Measurements from ENCODE around the gene TMEM108.

TMEM108 gene

GRCh38 chr3:133018921-133019320, 19.3 kb upstream of the TMEM108 start:
- H4K8ac ChIP-seq (ENCODE audit: low read depth, low read length): no peak overlapping the region
- H3K4me1 ChIP-seq (ENCODE audit: control insufficient read depth in 1 of 2, insufficient read depth in 2 of 2, low read length in 2 of 2): no peaks in the 10 kb centered on the region
- no peak overlapping the region for H4K91ac ChIP-seq (ENCODE audit: low read depth, low read length)
- no CpG with 5 or more reads among the region's 3 CpGs for WGBS (ENCODE audit: extremely low coverage, insufficient coverage, insufficient read length)
- no peak overlapping the region for H3K14ac ChIP-seq (ENCODE audit: low read length)
- no peak overlapping the region for H3K4me2 ChIP-seq (ENCODE audit: low read length)
- H2AK5ac ChIP-seq (ENCODE audit: low read length): no peak overlapping the region
- H3K27ac ChIP-seq (ENCODE audit: low read depth, low read length): no peak overlapping the region
- H3K4me3 ChIP-seq (ENCODE audit: low read depth, low read length): no peak overlapping the region
- no peak overlapping the region for H3K23ac ChIP-seq (ENCODE audit: low read length)
- H3K4ac ChIP-seq (ENCODE audit: low read depth, low read length): no peak overlapping the region
- H3K79me2 ChIP-seq (ENCODE audit: control insufficient read depth, insufficient read depth, low read length, poor library complexity): no peaks in the 10 kb centered on the region
- no peak overlapping the region for H2BK5ac ChIP-seq (ENCODE audit: low read depth, low read length, poor library complexity)
- H2AFZ ChIP-seq (ENCODE audit: insufficient read depth, low read length, poor library complexity): no peak overlapping the region
- H4K12ac ChIP-seq (ENCODE audit: low read depth, low read length): no peak overlapping the region
- no peak overlapping the region for H2BK12ac ChIP-seq (ENCODE audit: low read length)
- H3K18ac ChIP-seq (ENCODE audit: low read length): no peak overlapping the region
- no peak overlapping the region for H2BK120ac ChIP-seq (ENCODE audit: insufficient read depth, low read length, poor library complexity)
- no peak overlapping the region for H3K9ac ChIP-seq (ENCODE audit: low read length)
- peaks cover 3% of the 10 kb centered on the region for H3K9me3 ChIP-seq (ENCODE audit: insufficient read depth, low read depth, low read length)
- H3K27me3 ChIP-seq (ENCODE audit: insufficient read depth, low read length): no peaks in the 10 kb centered on the region
- H3K36me3 ChIP-seq (ENCODE audit: control insufficient read depth in 1 of 2, insufficient read depth in 2 of 2, low read length in 2 of 2): no peaks in the 10 kb centered on the region
- DNase-seq: no peak
- no peaks in the 10 kb centered on the region for H3K79me1 ChIP-seq (ENCODE audit: low read length)

- no peak overlapping the region for H2BK5ac ChIP-seq (ENCODE audit: low read depth, low read length, poor library complexity)
- no peak overlapping the region for H3K4ac ChIP-seq (ENCODE audit: low read depth, low read length)
- no peak overlapping the region for H3K23ac ChIP-seq (ENCODE audit: low read length)
- H3K18ac ChIP-seq (ENCODE audit: low read length): no peak overlapping the region
- peaks cover 3% of the 10 kb centered on the region for H3K9me3 ChIP-seq (ENCODE audit: insufficient read depth, low read depth, low read length)
- no peak overlapping the region for H2BK12ac ChIP-seq (ENCODE audit: low read length)
- no peak overlapping the region for H3K27ac ChIP-seq (ENCODE audit: low read depth, low read length)
- no CpG with 5 or more reads among the region's 2 CpGs for WGBS (ENCODE audit: extremely low coverage, insufficient coverage, insufficient read length)
- no peak overlapping the region for H2BK120ac ChIP-seq (ENCODE audit: insufficient read depth, low read length, poor library complexity)
- H3K79me1 ChIP-seq (ENCODE audit: low read length): no peaks in the 10 kb centered on the region
- H3K36me3 ChIP-seq (ENCODE audit: control insufficient read depth in 1 of 2, insufficient read depth in 2 of 2, low read length in 2 of 2): no peaks in the 10 kb centered on the region
- no peaks in the 10 kb centered on the region for H3K27me3 ChIP-seq (ENCODE audit: insufficient read depth, low read length)
- no peak overlapping the region for H2AK5ac ChIP-seq (ENCODE audit: low read length)
- no peak overlapping the region for H2AFZ ChIP-seq (ENCODE audit: insufficient read depth, low read length, poor library complexity)
- H4K91ac ChIP-seq (ENCODE audit: low read depth, low read length): no peak overlapping the region
- no peaks in the 10 kb centered on the region for H3K4me1 ChIP-seq (ENCODE audit: control insufficient read depth in 1 of 2, insufficient read depth in 2 of 2, low read length in 2 of 2)
- no peak for DNase-seq
- no peaks in the 10 kb centered on the region for H3K79me2 ChIP-seq (ENCODE audit: control insufficient read depth, insufficient read depth, low read length, poor library complexity)
- no peak overlapping the region for H3K14ac ChIP-seq (ENCODE audit: low read length)
- H4K12ac ChIP-seq (ENCODE audit: low read depth, low read length): no peak overlapping the region
- no peak overlapping the region for H3K4me3 ChIP-seq (ENCODE audit: low read depth, low read length)
- H3K9ac ChIP-seq (ENCODE audit: low read length): no peak overlapping the region
- no peak overlapping the region for H3K4me2 ChIP-seq (ENCODE audit: low read length)
- H4K8ac ChIP-seq (ENCODE audit: low read depth, low read length): no peak overlapping the region
Observed at GRCh38 chr3:133021206-133021605, 17.0 kb upstream of the TMEM108 start.

- H3K4me3 ChIP-seq (ENCODE audit: low read depth, low read length): no peak overlapping the region
- no peak overlapping the region for H2BK5ac ChIP-seq (ENCODE audit: low read depth, low read length, poor library complexity)
- no peak overlapping the region for H4K8ac ChIP-seq (ENCODE audit: low read depth, low read length)
- WGBS (ENCODE audit: extremely low coverage, insufficient coverage, insufficient read length): no CpG with 5 or more reads among the region's 1 CpG
- H3K4me2 ChIP-seq (ENCODE audit: low read length): no peak overlapping the region
- H2AFZ ChIP-seq (ENCODE audit: insufficient read depth, low read length, poor library complexity): no peak overlapping the region
- H3K4ac ChIP-seq (ENCODE audit: low read depth, low read length): no peak overlapping the region
- H3K9ac ChIP-seq (ENCODE audit: low read length): no peak overlapping the region
- H3K27me3 ChIP-seq (ENCODE audit: insufficient read depth, low read length): no peaks in the 10 kb centered on the region
- no peak overlapping the region for H4K12ac ChIP-seq (ENCODE audit: low read depth, low read length)
- H3K27ac ChIP-seq (ENCODE audit: low read depth, low read length): no peak overlapping the region
- no peak overlapping the region for H3K18ac ChIP-seq (ENCODE audit: low read length)
- no peaks in the 10 kb centered on the region for H3K79me2 ChIP-seq (ENCODE audit: control insufficient read depth, insufficient read depth, low read length, poor library complexity)
- H2BK12ac ChIP-seq (ENCODE audit: low read length): no peak overlapping the region
- no peaks in the 10 kb centered on the region for H3K79me1 ChIP-seq (ENCODE audit: low read length)
- DNase-seq: no peak
- H2BK120ac ChIP-seq (ENCODE audit: insufficient read depth, low read length, poor library complexity): no peak overlapping the region
- no peak overlapping the region for H2AK5ac ChIP-seq (ENCODE audit: low read length)
- no peaks in the 10 kb centered on the region for H3K4me1 ChIP-seq (ENCODE audit: control insufficient read depth in 1 of 2, insufficient read depth in 2 of 2, low read length in 2 of 2)
- H3K14ac ChIP-seq (ENCODE audit: low read length): no peak overlapping the region
- H3K9me3 ChIP-seq (ENCODE audit: insufficient read depth, low read depth, low read length): peaks cover 3% of the 10 kb centered on the region
- no peak overlapping the region for H3K23ac ChIP-seq (ENCODE audit: low read length)
- no peak overlapping the region for H4K91ac ChIP-seq (ENCODE audit: low read depth, low read length)
- H3K36me3 ChIP-seq (ENCODE audit: control insufficient read depth in 1 of 2, insufficient read depth in 2 of 2, low read length in 2 of 2): no peaks in the 10 kb centered on the region
Observed at GRCh38 chr3:133023362-133023761, 14.8 kb upstream of the TMEM108 start.

- no CpG with 5 or more reads among the region's 3 CpGs for WGBS (ENCODE audit: extremely low coverage, insufficient coverage, insufficient read length)
- H3K27me3 ChIP-seq (ENCODE audit: insufficient read depth, low read length): no peaks in the 10 kb centered on the region
- H2AFZ ChIP-seq (ENCODE audit: insufficient read depth, low read length, poor library complexity): no peak overlapping the region
- H3K14ac ChIP-seq (ENCODE audit: low read length): no peak overlapping the region
- no peak overlapping the region for H2AK5ac ChIP-seq (ENCODE audit: low read length)
- no peak overlapping the region for H3K9ac ChIP-seq (ENCODE audit: low read length)
- no peak overlapping the region for H3K4ac ChIP-seq (ENCODE audit: low read depth, low read length)
- H2BK12ac ChIP-seq (ENCODE audit: low read length): no peak overlapping the region
- H3K4me3 ChIP-seq (ENCODE audit: low read depth, low read length): no peak overlapping the region
- no peak overlapping the region for H4K12ac ChIP-seq (ENCODE audit: low read depth, low read length)
- H3K4me1 ChIP-seq (ENCODE audit: control insufficient read depth in 1 of 2, insufficient read depth in 2 of 2, low read length in 2 of 2): no peaks in the 10 kb centered on the region
- no peak overlapping the region for H2BK5ac ChIP-seq (ENCODE audit: low read depth, low read length, poor library complexity)
- no peak overlapping the region for H3K18ac ChIP-seq (ENCODE audit: low read length)
- no peak overlapping the region for H3K27ac ChIP-seq (ENCODE audit: low read depth, low read length)
- H3K79me1 ChIP-seq (ENCODE audit: low read length): no peaks in the 10 kb centered on the region
- no peak overlapping the region for H2BK120ac ChIP-seq (ENCODE audit: insufficient read depth, low read length, poor library complexity)
- H3K36me3 ChIP-seq (ENCODE audit: control insufficient read depth in 1 of 2, insufficient read depth in 2 of 2, low read length in 2 of 2): no peaks in the 10 kb centered on the region
- no peaks in the 10 kb centered on the region for H3K79me2 ChIP-seq (ENCODE audit: control insufficient read depth, insufficient read depth, low read length, poor library complexity)
- no peak overlapping the region for H3K23ac ChIP-seq (ENCODE audit: low read length)
- H4K8ac ChIP-seq (ENCODE audit: low read depth, low read length): no peak overlapping the region
- peaks cover 2% of the 10 kb centered on the region for H3K9me3 ChIP-seq (ENCODE audit: insufficient read depth, low read depth, low read length)
- no peak for DNase-seq
- no peak overlapping the region for H4K91ac ChIP-seq (ENCODE audit: low read depth, low read length)
- no peak overlapping the region for H3K4me2 ChIP-seq (ENCODE audit: low read length)
Observed at GRCh38 chr3:133025546-133025945, 12.6 kb upstream of the TMEM108 start.

All from trophoblast cell (in vitro differentiated cells and primary cell).